Type B pancreatic cell (in vitro differentiated cells): Measurements from ENCODE around the gene ZNF57. TPM values are rescaled to one million over a fixed set of nuclear protein-coding genes. Genes with fewer than 3 reads are reported as not detected.
A peak's percentile ranks its signal among the peaks of the same experiment; 100 is the strongest.

Experiments
- DNase-seq: peaks from one replicate; pipeline ENCODE4 v3.0.0; 2021; ENCODE audit warnings: mixed read lengths; ENCODE audit not compliant: unreplicated experiment; ENCODE audit errors: extremely low spot score
- H3K27ac Mint-ChIP-seq: 2 replicates; pipeline ENCODE4 v1.8.0; 2021; ENCODE audit warnings: mild to moderate bottlenecking, mixed read lengths
- H3K27me3 Mint-ChIP-seq: 2 replicates; pipeline ENCODE4 v1.8.0; 2021; ENCODE audit warnings: mixed read lengths
- H3K36me3 Mint-ChIP-seq: 2 replicates; pipeline ENCODE4 v1.8.0; 2021; ENCODE audit warnings: mixed read lengths
- H3K4me1 Mint-ChIP-seq: one replicate; pipeline ENCODE4 v1.8.0; 2021; ENCODE audit warnings: mixed read lengths; ENCODE audit not compliant: unreplicated experiment
- H3K4me3 Mint-ChIP-seq: 2 replicates; pipeline ENCODE4 v1.8.0; 2021; ENCODE audit warnings: mild to moderate bottlenecking, mixed read lengths
- H3K9me3 Mint-ChIP-seq: 2 replicates; pipeline ENCODE4 v1.8.0; 2021; ENCODE audit warnings: mixed read lengths
- long read RNA-seq: library from polyadenylated mRNA; unstranded; transcript quantifications from one replicate; pipeline ENCODE4 v2.0.0, GENCODE V29; 2020
- total RNA-seq: library from RNA; stranded (reverse); gene quantifications from 2 replicates; pipeline ENCODE4 v1.2.1, GENCODE V29; 2021; ENCODE audit warnings: low replicate concordance
- TF ChIP-seq, protein P1 (sequence below): fragments of 200-600 bp; sonication (generic); conservative IDR thresholded peaks from 2 replicates; pipeline ENCODE4 v1.5.0; 2021; ENCODE audit warnings: antibody characterized with exemption, mild to moderate bottlenecking

Gene ZNF57
- 5.9 and 7.5 TPM in 2 replicates for total RNA-seq
- long read RNA-seq, transcript ZNF57-201 (4 exons, 2,003 nt), result major isoform, 27 of 32 reads
- long read RNA-seq, partial matches to known transcripts, result 0 of 32 reads
- long read RNA-seq, other reads (novel, unspliced or antisense), result 4 of 32 reads

DNA sequence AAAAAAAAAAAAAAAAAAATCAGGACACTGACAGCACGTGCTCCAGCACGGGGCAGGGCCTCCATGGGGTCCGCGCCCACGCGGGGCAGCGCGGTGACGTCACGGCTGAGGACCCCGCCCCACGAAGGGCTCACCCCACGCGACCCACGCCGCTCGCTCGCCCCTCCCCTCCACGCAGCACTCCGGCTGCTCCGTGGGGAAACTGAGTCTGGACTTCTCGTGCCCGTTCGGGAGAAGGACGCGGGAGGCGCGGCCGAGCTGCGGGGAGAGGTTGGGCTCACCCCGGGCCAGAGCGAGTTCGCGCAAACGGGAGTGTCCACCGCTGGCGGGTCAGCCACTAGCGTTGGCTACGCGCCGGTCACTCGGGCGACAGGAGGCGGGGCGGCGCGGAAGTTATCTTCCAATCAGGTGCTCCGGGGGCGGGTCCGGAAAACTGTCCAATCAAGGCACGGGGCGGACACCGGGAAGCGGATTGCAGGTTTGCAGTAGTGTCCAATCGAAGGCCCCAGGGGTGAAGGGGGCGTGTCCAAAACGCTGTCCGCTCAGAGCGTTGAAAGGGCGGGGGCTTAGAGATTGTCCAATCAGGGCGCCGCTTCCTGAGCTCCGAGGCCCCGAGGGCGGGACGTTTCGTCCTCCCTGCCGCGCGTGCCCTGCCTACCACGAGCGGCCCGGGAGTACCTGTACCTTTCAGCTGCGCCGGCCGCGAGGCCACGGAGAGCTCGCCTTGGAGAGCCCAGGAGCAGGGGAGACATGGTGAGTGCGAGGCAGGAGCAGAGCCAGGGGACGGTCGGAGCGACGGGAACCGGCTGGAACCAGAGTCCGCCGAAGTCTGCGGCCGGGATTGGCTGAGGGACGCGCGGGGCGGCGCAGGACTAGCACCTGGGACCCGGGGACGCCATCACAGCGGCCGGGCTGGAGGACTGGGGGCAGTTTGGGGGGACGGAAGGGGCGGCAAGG is at the start of gene ZNF57:
Gene ZNF57 (plus strand): TSS at position 633 of the 957 bp plus-strand sequence. CDS start 118 bp downstream, at position 751.
- peaks cover 13% of the 10 kb centered on the region for H3K4me1 Mint-ChIP-seq
- DNase-seq, result peak; percentile 98
- H3K36me3 Mint-ChIP-seq, result peaks cover 5% of the 10 kb centered on the region
- TF ChIP-seq, protein P1, sequence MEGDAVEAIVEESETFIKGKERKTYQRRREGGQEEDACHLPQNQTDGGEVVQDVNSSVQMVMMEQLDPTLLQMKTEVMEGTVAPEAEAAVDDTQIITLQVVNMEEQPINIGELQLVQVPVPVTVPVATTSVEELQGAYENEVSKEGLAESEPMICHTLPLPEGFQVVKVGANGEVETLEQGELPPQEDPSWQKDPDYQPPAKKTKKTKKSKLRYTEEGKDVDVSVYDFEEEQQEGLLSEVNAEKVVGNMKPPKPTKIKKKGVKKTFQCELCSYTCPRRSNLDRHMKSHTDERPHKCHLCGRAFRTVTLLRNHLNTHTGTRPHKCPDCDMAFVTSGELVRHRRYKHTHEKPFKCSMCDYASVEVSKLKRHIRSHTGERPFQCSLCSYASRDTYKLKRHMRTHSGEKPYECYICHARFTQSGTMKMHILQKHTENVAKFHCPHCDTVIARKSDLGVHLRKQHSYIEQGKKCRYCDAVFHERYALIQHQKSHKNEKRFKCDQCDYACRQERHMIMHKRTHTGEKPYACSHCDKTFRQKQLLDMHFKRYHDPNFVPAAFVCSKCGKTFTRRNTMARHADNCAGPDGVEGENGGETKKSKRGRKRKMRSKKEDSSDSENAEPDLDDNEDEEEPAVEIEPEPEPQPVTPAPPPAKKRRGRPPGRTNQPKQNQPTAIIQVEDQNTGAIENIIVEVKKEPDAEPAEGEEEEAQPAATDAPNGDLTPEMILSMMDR, result no peak
- H3K27me3 Mint-ChIP-seq, result peaks cover 4% of the 10 kb centered on the region
- peaks cover 5% of the 10 kb centered on the region for H3K9me3 Mint-ChIP-seq
- H3K27ac Mint-ChIP-seq, result peak within 1 kb of the TSS; percentile 99
- H3K4me3 Mint-ChIP-seq, result peak within 1 kb of the TSS; percentile 99

DNA sequence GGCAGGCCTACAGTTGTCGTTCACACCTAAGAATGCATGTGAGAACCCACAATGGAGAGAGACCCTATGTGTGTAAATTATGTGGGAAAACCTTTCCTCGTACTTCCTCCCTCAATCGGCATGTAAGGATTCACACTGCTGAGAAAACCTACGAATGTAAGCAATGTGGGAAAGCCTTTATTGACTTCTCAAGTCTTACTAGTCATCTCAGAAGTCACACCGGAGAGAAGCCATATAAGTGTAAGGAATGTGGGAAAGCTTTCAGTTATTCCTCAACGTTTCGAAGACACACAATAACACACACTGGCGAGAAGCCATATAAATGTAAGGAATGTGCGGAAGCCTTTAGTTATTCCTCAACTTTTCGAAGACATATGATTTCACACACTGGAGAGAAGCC is 48.1 kb upstream of the ZNF57 start:
- Mint-ChIP-seq H3K9me3 (peaks cover 25% of the 10 kb centered on the region), H3K27ac (no peak overlapping the region), H3K27me3 (no peaks in the 10 kb centered on the region), H3K36me3 (peaks cover 59% of the 10 kb centered on the region), H3K4me1 (no peaks in the 10 kb centered on the region), H3K4me3 (no peak overlapping the region)
- no peak for DNase-seq
- TF ChIP-seq, protein P1, result no peak

DNA sequence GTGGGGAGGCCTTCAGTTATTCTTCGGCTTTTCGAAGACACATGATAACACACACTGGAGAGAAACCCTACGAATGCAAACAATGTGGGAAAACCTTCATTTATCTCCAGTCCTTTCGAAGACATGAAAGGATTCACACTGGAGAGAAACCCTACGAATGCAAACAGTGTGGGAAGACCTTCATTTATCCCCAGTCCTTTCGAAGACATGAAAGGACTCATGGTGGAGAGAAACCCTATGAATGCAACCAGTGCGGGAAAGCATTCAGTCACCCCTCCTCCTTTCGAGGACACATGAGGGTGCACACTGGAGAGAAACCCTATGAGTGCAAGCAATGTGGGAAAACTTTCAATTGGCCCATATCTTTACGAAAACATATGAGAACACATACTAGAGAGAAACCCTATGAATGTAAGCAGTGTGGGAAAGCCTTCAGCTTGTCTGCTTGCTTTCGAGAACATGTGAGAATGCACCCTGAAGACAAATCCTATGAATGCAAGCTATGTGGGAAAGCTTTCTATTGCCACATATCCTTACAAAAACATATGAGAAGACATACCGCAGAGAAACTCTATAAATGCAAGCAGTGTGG is 47.6 kb upstream of the ZNF57 start:
- H3K4me1 Mint-ChIP-seq, result no peaks in the 10 kb centered on the region
- no peak overlapping the region for H3K4me3 Mint-ChIP-seq
- H3K27ac Mint-ChIP-seq, result no peak overlapping the region
- H3K27me3 Mint-ChIP-seq, result no peaks in the 10 kb centered on the region
- no peak for DNase-seq
- TF ChIP-seq, protein P1, result no peak
- H3K36me3 Mint-ChIP-seq, result peaks cover 59% of the 10 kb centered on the region
- peaks cover 25% of the 10 kb centered on the region for H3K9me3 Mint-ChIP-seq

DNA sequence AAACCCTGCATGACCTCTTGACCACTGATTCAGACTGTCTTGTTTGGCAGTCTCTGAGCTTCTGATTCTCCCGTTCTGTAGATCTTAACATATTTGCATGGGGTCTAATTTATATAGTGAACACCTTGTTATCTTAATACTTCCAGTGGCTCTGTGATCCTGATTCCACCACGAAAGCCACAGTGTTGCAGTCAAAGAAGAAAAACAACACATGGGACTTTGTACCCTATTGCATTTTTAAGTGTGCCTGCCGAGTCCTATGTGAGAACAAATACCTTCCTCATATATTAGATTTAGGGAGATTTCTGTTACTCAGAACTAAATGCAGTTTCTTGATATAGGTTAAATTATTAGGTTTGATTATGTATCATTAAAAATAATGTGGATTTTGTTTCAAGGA is 45.9 kb upstream of the ZNF57 start:
- no peaks in the 10 kb centered on the region for H3K4me1 Mint-ChIP-seq
- no peaks in the 10 kb centered on the region for H3K27me3 Mint-ChIP-seq
- peaks cover 24% of the 10 kb centered on the region for H3K9me3 Mint-ChIP-seq

DNA sequence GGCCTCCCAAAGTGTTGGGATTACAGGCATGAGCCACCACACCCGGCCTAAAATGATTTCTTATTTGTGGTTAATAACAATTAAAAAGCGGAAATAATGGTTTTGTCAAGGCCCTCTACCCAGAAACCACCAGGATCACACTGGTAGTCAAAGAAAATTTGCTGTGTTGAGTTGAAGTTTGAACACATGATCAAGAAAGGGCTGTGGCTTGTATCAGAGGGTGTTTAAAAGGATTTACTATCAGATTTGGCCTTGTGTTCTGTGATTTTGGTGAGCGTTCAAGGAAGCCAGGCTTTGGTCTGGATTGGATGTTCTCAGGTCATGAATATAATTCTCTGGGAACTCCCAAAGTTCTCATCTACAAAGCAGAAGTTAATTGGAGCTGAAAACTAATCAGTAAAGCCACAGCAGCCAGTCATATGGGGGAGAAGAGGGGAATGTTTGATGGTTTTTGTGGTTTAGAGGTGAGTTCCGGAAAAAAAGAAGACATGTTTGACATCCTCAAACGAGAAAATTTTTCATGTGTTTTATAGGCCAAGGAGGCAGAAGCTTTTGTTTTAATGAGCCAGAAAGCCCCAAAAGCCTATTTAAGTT is 44.2 kb upstream of the ZNF57 start:
- no peak for DNase-seq
- peaks cover 11% of the 10 kb centered on the region for H3K9me3 Mint-ChIP-seq
- TF ChIP-seq, protein P1, result no peak
- H3K4me1 Mint-ChIP-seq, result no peaks in the 10 kb centered on the region
- no peak overlapping the region for H3K4me3 Mint-ChIP-seq
- no peaks in the 10 kb centered on the region for H3K27me3 Mint-ChIP-seq
- H3K36me3 Mint-ChIP-seq, result peaks cover 40% of the 10 kb centered on the region
- no peak overlapping the region for H3K27ac Mint-ChIP-seq

More for the DNA sequence above, 45.9 kb upstream of the ZNF57 start:
- Mint-ChIP-seq H3K27ac (no peak overlapping the region), H3K4me3 (no peak overlapping the region), H3K36me3 (peaks cover 56% of the 10 kb centered on the region)
- no peak for DNase-seq
- TF ChIP-seq, protein P1, result no peak
